ENCODE results near the gene POLR3B. TPM values are rescaled to one million over a fixed set of nuclear protein-coding genes. Genes with fewer than 3 reads are reported as not detected.

POLR3B gene
- total RNA-seq, 1 experiment from 2014 or later = 10.7 TPM

- H3K4me2 ChIP-seq (ENCODE audit: low read length) = no peak overlapping the region
- TF ChIP-seq EZH2 (IDR thresholded peaks at IDR 0.05) (no peak), ELF1 (IDR thresholded peaks at IDR 0.05; ENCODE audit: borderline replicate concordance, low read depth) (no peak), JUND (IDR thresholded peaks at IDR 0.05) (no peak), CEBPB (IDR thresholded peaks at IDR 0.05; ENCODE audit: low read depth) (no peak), SP1 (IDR thresholded peaks at IDR 0.05; ENCODE audit: low read depth) (no peak), FOSL1 (IDR thresholded peaks at IDR 0.05; ENCODE audit: low read depth) (no peak), SRF (IDR thresholded peaks at IDR 0.05; ENCODE audit: low read depth) (no peak), SIN3A (IDR thresholded peaks at IDR 0.05; ENCODE audit: low read depth) (no peak), YY1 (IDR thresholded peaks at IDR 0.05; ENCODE audit: extremely low read depth, insufficient replicate concordance, low read depth, low read length) (no peak), POLR2AphosphoS5 (IDR thresholded peaks at IDR 0.05; ENCODE audit: low read depth, low read length) (no peak), ZFX (IDR thresholded peaks at IDR 0.05) (no peak), TCF7L2 (IDR thresholded peaks at IDR 0.05; ENCODE audit: borderline replicate concordance, extremely low read depth, insufficient read depth, insufficient read length) (no peak), MAX (IDR thresholded peaks at IDR 0.05) (no peak), ZBTB33 (IDR thresholded peaks at IDR 0.05; ENCODE audit: extremely low read depth, insufficient replicate concordance, low read length) (no peak), CBX3 (IDR thresholded peaks at IDR 0.05; ENCODE audit: low read depth) (no peak), REST (IDR thresholded peaks at IDR 0.05; ENCODE audit: low read depth) (no peak), ZNF274 (IDR thresholded peaks at IDR 0.05; ENCODE audit: low read depth, low read length) (no peak), ATF3 (IDR thresholded peaks at IDR 0.05) (no peak)
- DNase-seq (ENCODE audit: low read depth, low spot score) (no peak), ATAC-seq (no peak)
- intact Hi-C loops (cut with micrococcal nuclease) = no loop called here
- ChIA-PET CTCF (no interaction called here), POLR2A (no interaction called here), RAD21 (ENCODE audit: low non-redundant PET in 1 of 2, low total read pairs in 2 of 2, uncharacterized antibody in 2 of 2, unreplicated experiment in 2 of 2) (no interaction called here)
- no peak overlapping the region for H3K4me3 ChIP-seq (replicated peaks in 1 of 2; ENCODE audit: low read depth in 1 of 2, low read length in 2 of 2)
- H3K9ac ChIP-seq (ENCODE audit: low read length) = no peak overlapping the region
- no peaks in the 10 kb centered on the region for H4K20me1 ChIP-seq (ENCODE audit: insufficient read depth)
- H3K27me3 ChIP-seq (ENCODE audit: insufficient read depth, low read length) = no peaks in the 10 kb centered on the region
- no peaks in the 10 kb centered on the region for H3K4me1 ChIP-seq (ENCODE audit: control insufficient read depth in 1 of 2, insufficient read depth in 2 of 2, low read length in 2 of 2)
- no peak overlapping the region for H3K27ac ChIP-seq (ENCODE audit: low read depth, low read length)
- no peak overlapping the region for H2AFZ ChIP-seq (ENCODE audit: low read depth, low read length, poor library complexity, severe bottlenecking)
- no peaks in the 10 kb centered on the region for H3K36me3 ChIP-seq (ENCODE audit: control insufficient read depth in 1 of 2, insufficient read depth in 2 of 2, low read length in 2 of 2)
- H3K9me3 ChIP-seq (ENCODE audit: control insufficient read depth in 1 of 2, insufficient read depth in 1 of 2, low read depth in 1 of 2, low read length in 2 of 2) = no peaks in the 10 kb centered on the region
- H3K9me2 ChIP-seq (ENCODE audit: insufficient read depth) = no peaks in the 10 kb centered on the region
- no TSS peak for BruUV-seq (replicated peaks)
- no peaks in the 10 kb centered on the region for H3K79me2 ChIP-seq (ENCODE audit: insufficient read depth, low read length)
Measured at GRCh38 chr12:106517314-106517713, 159.8 kb downstream of the POLR3B start.

Data from HCT116 (cell line).